ENCODE results near the gene ANKRD9. TPM values are rescaled to one million over a fixed set of nuclear protein-coding genes. Genes with fewer than 3 reads are reported as not detected.

ANKRD9 gene
- total and polyA plus RNA-seq, 10 of the 15 experiments (the other 5 are each of a cell fraction or from before 2014, with no cell fraction given): 0.03 to 3.6 (median 0.49) TPM

GRCh38 chr14:102481371-102481770, 28.2 kb downstream of the ANKRD9 start (continued):
- TF ChIP-seq EZH2 (IDR thresholded peaks at IDR 0.05; ENCODE audit: borderline replicate concordance, control insufficient read depth, low read depth, low read length): no peak
- TF ChIP-seq DPF2 (IDR thresholded peaks at IDR 0.05): no peak
- no peak for TF ChIP-seq ZBED1 (IDR thresholded peaks at IDR 0.05; ENCODE audit: borderline replicate concordance)
- no peak for TF ChIP-seq ZNF687 (IDR thresholded peaks at IDR 0.05)
- no peak for TF ChIP-seq SMARCA5 (IDR thresholded peaks at IDR 0.05)
- no peak for TF ChIP-seq CHD4 (IDR thresholded peaks at IDR 0.05)
- TF ChIP-seq CEBPB (IDR thresholded peaks at IDR 0.05; ENCODE audit: borderline replicate concordance in 1 of 2, low read depth in 2 of 2, low read length in 2 of 2): no peak

- H3K9ac ChIP-seq (ENCODE audit: control insufficient read depth, insufficient read depth, low read length): no peak overlapping the region
- RAD21 ChIA-PET (ENCODE audit: unreplicated experiment): interaction anchor here (0.8 kb wide), 1 partner anchor 41 kb away, joined by 3 read pairs; no protein-coding TSS in a partner anchor
- H2AFZ ChIP-seq (ENCODE audit: control insufficient read depth, low read depth, low read length): no peak overlapping the region
- TF ChIP-seq ZNF622 (IDR thresholded peaks at IDR 0.05) (no peak), GABPA (IDR thresholded peaks at IDR 0.05; ENCODE audit: low read depth) (no peak), NR2C1 (IDR thresholded peaks at IDR 0.05) (no peak), TCF3 (IDR thresholded peaks at IDR 0.05; ENCODE audit: borderline replicate concordance, insufficient read depth, low read depth, low read length) (no peak), MEF2B (IDR thresholded peaks at IDR 0.05; ENCODE audit: partially characterized antibody, poor library complexity, severe bottlenecking) (no peak), KDM1A (IDR thresholded peaks at IDR 0.05; ENCODE audit: borderline replicate concordance) (no peak), RELB (IDR thresholded peaks at IDR 0.05; ENCODE audit: low read depth) (no peak), MTA3 (IDR thresholded peaks at IDR 0.05; ENCODE audit: borderline replicate concordance, low read length) (no peak), BMI1 (IDR thresholded peaks at IDR 0.05; ENCODE audit: borderline replicate concordance) (no peak), TARDBP (IDR thresholded peaks at IDR 0.05; ENCODE audit: borderline replicate concordance) (no peak), MLLT1 (IDR thresholded peaks at IDR 0.05) (no peak)
- H3K9me3 ChIP-seq (replicated peaks; ENCODE audit: control insufficient read depth, insufficient read depth, low read length): no peaks in the 10 kb centered on the region
- no peak for ATAC-seq
- H3K27me3 ChIP-seq (replicated peaks in 1 of 2; ENCODE audit: control insufficient read depth in 2 of 2, insufficient read depth in 2 of 2, low read length in 1 of 2): no peaks in the 10 kb centered on the region
- FAIRE-seq: no peak
- intact Hi-C loops (cut with micrococcal nuclease; ENCODE audit: unreplicated experiment) (no loop called here), in situ Hi-C loops (cut with MboI) (no loop called here)
- H3K36me3 ChIP-seq (ENCODE audit: control insufficient read depth in 2 of 2, insufficient read depth in 2 of 2, low read length in 1 of 2): no peaks in the 10 kb centered on the region
- no TSS peak for BruUV-seq (replicated peaks)
- no peaks in the 10 kb centered on the region for H4K20me1 ChIP-seq (ENCODE audit: control insufficient read depth, insufficient read depth)
- CTCF ChIA-PET: interaction anchor here (0.6 kb wide), 1 partner anchor 42 kb away, joined by 3 read pairs; no protein-coding TSS in a partner anchor
- no peak for DNase-seq (ENCODE audit: low read depth, low spot score)
- no peak overlapping the region for H3K4me2 ChIP-seq (ENCODE audit: control insufficient read depth, insufficient read depth)
- no peak overlapping the region for H3K4me3 ChIP-seq
- SMC1A ChIA-PET (ENCODE audit: uncharacterized antibody, unreplicated experiment): no interaction called here
- POLR2A ChIA-PET: no interaction called here
- no peaks in the 10 kb centered on the region for H3K79me2 ChIP-seq (ENCODE audit: control insufficient read depth, insufficient read depth, low read length)
- 72% methylated on average over 7 of the region's 7 CpGs for WGBS (ENCODE audit: insufficient coverage, insufficient replicate concordance, low lambda C conversion rate, missing lambda C conversion rate)
- no peak overlapping the region for H3K27ac ChIP-seq (ENCODE audit: control insufficient read depth, insufficient read depth)
- H3K4me1 ChIP-seq (ENCODE audit: control insufficient read depth, insufficient read depth, low read length): no peaks in the 10 kb centered on the region
Measured at GRCh38 chr14:102479777-102480176, 29.8 kb downstream of the ANKRD9 start.

Measured in GM12878 (cell line).